Progenitor cell of endocrine pancreas (in vitro differentiated cells): ENCODE data around the gene TIMMDC1. TPM values are rescaled to one million over a fixed set of nuclear protein-coding genes. Genes with fewer than 3 reads are reported as not detected.

Experiments used
- DNase-seq: peaks from one replicate; pipeline ENCODE4 v3.0.0; 2021; ENCODE audit warnings: low spot score; ENCODE audit not compliant: unreplicated experiment
- H3K27ac Mint-ChIP-seq: 2 replicates; pipeline ENCODE4 v1.8.0; 2021; ENCODE audit warnings: mild to moderate bottlenecking, moderate library complexity, mixed read lengths
- H3K27me3 Mint-ChIP-seq: 2 replicates; pipeline ENCODE4 v1.8.0; 2021; ENCODE audit warnings: mixed read lengths
- H3K36me3 Mint-ChIP-seq: 2 replicates; pipeline ENCODE4 v1.8.0; 2022; ENCODE audit warnings: mixed read lengths; ENCODE audit not compliant: insufficient read depth
- H3K4me1 Mint-ChIP-seq: 2 replicates; pipeline ENCODE4 v1.8.0; 2021; ENCODE audit warnings: low read depth, mixed read lengths
- H3K4me3 Mint-ChIP-seq: 2 replicates; pipeline ENCODE4 v1.8.0; 2021; ENCODE audit warnings: low read depth, mild to moderate bottlenecking, moderate library complexity, mixed read lengths
- H3K9me3 Mint-ChIP-seq: 2 replicates; pipeline ENCODE4 v1.8.0; 2021; ENCODE audit warnings: low read depth, mixed read lengths
- CTCF ChIP-seq: fragments of 200-600 bp; sonication (generic); IDR thresholded peaks from one replicate; pipeline ENCODE4 v1.5.0; 2021; ENCODE audit warnings: antibody characterized with exemption, mild to moderate bottlenecking; ENCODE audit not compliant: unreplicated experiment
- total RNA-seq: library from RNA; stranded (reverse); gene quantifications from 2 replicates; pipeline ENCODE4 v1.2.1, GENCODE V29; 2021

TIMMDC1 gene
- total RNA-seq, 1 donor from 2014 or later, result 91.1 TPM

DNA sequence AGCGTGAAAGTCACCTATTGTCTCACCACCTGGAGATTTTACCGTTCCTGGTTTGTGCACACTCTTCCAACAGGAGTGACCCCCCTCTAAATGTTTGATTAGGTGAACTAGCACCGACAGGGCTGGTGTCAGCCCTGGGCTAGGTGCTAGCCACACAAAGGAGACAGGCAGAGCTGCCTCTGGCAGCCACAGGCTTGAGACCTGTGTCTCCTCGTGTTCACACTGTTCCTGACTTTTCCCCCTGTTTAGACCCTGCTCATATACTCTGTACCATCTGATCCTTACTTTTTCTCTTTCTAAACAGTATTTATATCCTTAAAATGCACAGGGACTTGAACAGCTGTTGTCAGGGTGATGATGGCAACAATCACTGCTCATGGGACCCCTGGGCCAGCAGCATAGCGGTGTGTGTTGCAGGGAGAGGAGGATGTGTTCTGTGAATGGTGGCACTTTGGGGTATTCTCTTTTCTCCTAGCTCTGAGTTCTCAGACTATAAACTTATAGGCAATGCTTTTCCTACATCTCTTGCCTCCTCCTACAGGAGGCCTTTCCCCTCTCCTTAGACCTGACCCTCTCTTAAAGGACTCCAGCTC lies 55.6 kb downstream of the TIMMDC1 start:
- Mint-ChIP-seq H3K27ac (no peak overlapping the region), H3K27me3 (peaks cover 5% of the 10 kb centered on the region), H3K9me3 (no peaks in the 10 kb centered on the region), H3K4me1 (no peaks in the 10 kb centered on the region), H3K36me3 (no peaks in the 10 kb centered on the region), H3K4me3 (no peak overlapping the region)
- no peak for TF ChIP-seq CTCF
- no peak for DNase-seq

GRCh38 chr3:119555309-119555735 lies 57.0 kb downstream of the TIMMDC1 start:
- Mint-ChIP-seq H3K27me3 (peaks cover 5% of the 10 kb centered on the region), H3K9me3 (no peaks in the 10 kb centered on the region), H3K4me3 (no peak overlapping the region), H3K27ac (no peak overlapping the region), H3K36me3 (no peaks in the 10 kb centered on the region), H3K4me1 (no peaks in the 10 kb centered on the region)
- TF ChIP-seq CTCF, result no peak
- no peak for DNase-seq

GRCh38 chr3:119555929-119556328 lies 57.6 kb downstream of the TIMMDC1 start:
- peaks cover 5% of the 10 kb centered on the region for H3K27me3 Mint-ChIP-seq
- H3K4me1 Mint-ChIP-seq, result no peaks in the 10 kb centered on the region
- no peak for TF ChIP-seq CTCF
- no peak for DNase-seq
- H3K9me3 Mint-ChIP-seq, result no peaks in the 10 kb centered on the region
- no peaks in the 10 kb centered on the region for H3K36me3 Mint-ChIP-seq
- H3K4me3 Mint-ChIP-seq, result no peak overlapping the region
- no peak overlapping the region for H3K27ac Mint-ChIP-seq

GRCh38 chr3:119557192-119557876 lies 59.0 kb downstream of the TIMMDC1 start:
- Mint-ChIP-seq H3K9me3 (no peaks in the 10 kb centered on the region), H3K27ac (no peak overlapping the region)

GRCh38 chr3:119557877-119558269 lies 59.5 kb downstream of the TIMMDC1 start:
- DNase-seq, result no peak
- no peaks in the 10 kb centered on the region for H3K9me3 Mint-ChIP-seq
- H3K27ac Mint-ChIP-seq, result no peak overlapping the region
- no peaks in the 10 kb centered on the region for H3K36me3 Mint-ChIP-seq
- H3K27me3 Mint-ChIP-seq, result peaks cover 5% of the 10 kb centered on the region
- H3K4me3 Mint-ChIP-seq, result no peak overlapping the region
- no peaks in the 10 kb centered on the region for H3K4me1 Mint-ChIP-seq
- no peak for TF ChIP-seq CTCF

More at GRCh38 chr3:119557192-119557876, 59.0 kb downstream of the TIMMDC1 start:
- H3K36me3 Mint-ChIP-seq, result no peaks in the 10 kb centered on the region
- H3K4me3 Mint-ChIP-seq, result no peak overlapping the region
- H3K27me3 Mint-ChIP-seq, result peaks cover 5% of the 10 kb centered on the region
- TF ChIP-seq CTCF, result no peak
- DNase-seq, result no peak
- H3K4me1 Mint-ChIP-seq, result no peaks in the 10 kb centered on the region
